Vagina (tissue), 2 donors: ENCODE results near the gene UBE2R2. TPM values are rescaled to one million over a fixed set of nuclear protein-coding genes. Genes with fewer than 3 reads are reported as not detected.
"Not testable (repeated sequence)": the region's sequence is repeated elsewhere in the genome, so short reads cannot be mapped to it uniquely, and the experiment has no call there.

ENCODE experiments used
- DNase-seq, 2 donors: peaks; one replicate each; pipeline ENCODE4 v3.0.0-alpha.2; 2017; ENCODE audit errors: extremely low spot score in 2 of 2
- H3K27ac ChIP-seq: fragments of 200-600 bp; sonication (generic); one replicate; pipeline ENCODE4 v1.5.1; 2019
- H3K27me3 ChIP-seq: fragments of 200-600 bp; sonication (generic); one replicate; pipeline ENCODE4 v1.5.1; 2019
- H3K36me3 ChIP-seq, 2 donors: fragments of 200-600 bp; sonication (generic); one replicate each; pipeline ENCODE4 v1.5.1; 2017 to 2019
- H3K4me1 ChIP-seq: fragments of 200-600 bp; sonication (generic); one replicate; pipeline ENCODE4 v1.5.1; 2019
- H3K4me3 ChIP-seq, 2 donors: fragments of 200-600 bp; sonication (generic); 1 replicate in 1 of 2; 2 replicates in 1 of 2; pipeline ENCODE4 v1.5.1; 2016 to 2019
- H3K9me3 ChIP-seq: fragments of 200-600 bp; sonication (generic); one replicate; pipeline ENCODE4 v1.5.1; 2019
- POLR2A ChIP-seq, 2 donors: fragments of 450-650 bp; IDR thresholded peaks; one replicate each; pipeline ENCODE4 v1.6.1; 2017; ENCODE audit warnings: antibody characterized with exemption in 2 of 2, mild to moderate bottlenecking in 2 of 2, moderate library complexity in 2 of 2
- POLR2AphosphoS5 ChIP-seq, 2 donors: sonication (generic); formaldehyde crosslinking; IDR thresholded peaks; one replicate each; pipeline ENCODE4 v1.9.0; 2017; ENCODE audit warnings: antibody characterized with exemption in 2 of 2, mild to moderate bottlenecking in 2 of 2, low read depth in 1 of 2; ENCODE audit not compliant: insufficient read depth in 1 of 2
- intact Hi-C: fragments of 100-400 bp; cut with DNase I; formaldehyde crosslinking; loops from one replicate; pipeline ENCODE4 v1.15.1; 2023
- total RNA-seq: library from RNA; depleted of rRNA; stranded (reverse); fragments of >200 nt; gene quantifications from one replicate; pipeline ENCODE4 v1.2.3, GENCODE V29; 2016
- TF ChIP-seq, protein P1 (sequence below), 3 experiments: fragments of 450-650 bp in 2 of 3; fragments of 200-600 bp in 1 of 3; sonication (generic) in 1 of 3; IDR thresholded peaks; one replicate each; pipeline ENCODE4 v1.5.1; 2017 to 2019; ENCODE audit warnings: antibody characterized with exemption in 3 of 3, mild to moderate bottlenecking in 2 of 3, moderate library complexity in 2 of 3

UBE2R2 gene
- total RNA-seq, 1 donor from 2014 or later, result 20.4 TPM

DNA sequence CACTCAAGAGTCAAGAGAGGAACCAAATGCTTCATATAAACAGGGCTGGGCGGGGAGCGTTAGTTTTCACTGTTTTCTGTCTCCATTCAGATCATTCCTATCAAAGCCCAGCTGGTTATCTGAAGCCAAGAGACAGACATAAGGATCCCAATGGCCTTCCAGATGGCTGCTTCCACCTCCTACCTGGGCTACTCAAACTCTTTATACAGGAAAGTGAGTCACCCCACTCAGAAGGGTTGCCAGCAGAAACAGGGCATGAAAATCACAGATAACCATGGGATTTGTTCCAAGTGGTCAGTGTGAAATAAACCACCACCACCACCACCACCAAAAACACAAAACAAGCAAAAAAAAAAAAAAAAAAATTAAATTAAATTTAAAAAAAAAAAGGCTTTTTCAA lies 16.1 kb upstream of the UBE2R2 start:
- intact Hi-C loops, result no loop called here

DNA sequence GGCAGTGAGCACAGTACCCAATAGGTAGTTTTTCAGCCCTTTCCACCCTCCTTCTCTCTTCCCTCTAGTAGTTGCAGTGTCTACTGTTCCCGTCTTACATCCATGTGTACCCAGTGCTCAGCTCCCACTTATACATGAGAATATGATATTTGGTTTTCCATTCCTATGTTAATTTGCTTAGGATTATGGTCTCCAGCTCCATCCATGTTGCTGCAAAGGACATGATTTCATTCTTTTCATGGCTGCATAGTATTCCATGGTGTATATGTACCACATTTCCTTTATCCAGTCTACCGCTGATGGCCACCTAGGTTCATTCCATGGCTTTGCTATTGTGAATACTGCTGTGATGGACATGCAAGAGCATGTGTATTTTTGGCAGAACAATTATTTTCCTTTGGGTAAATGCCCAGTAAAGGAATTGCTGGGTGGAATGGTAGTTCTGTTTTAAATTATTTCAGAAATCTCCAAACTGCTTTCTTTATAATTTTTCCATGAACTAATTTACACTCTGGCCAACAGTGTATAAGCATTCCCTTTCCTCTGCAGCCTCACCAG lies 14.9 kb upstream of the UBE2R2 start:
- H3K9me3 ChIP-seq, H3K27ac ChIP-seq, intact Hi-C loops, H3K4me1 ChIP-seq, DNase-seq, H3K36me3 ChIP-seq, H3K4me3 ChIP-seq, H3K27me3 ChIP-seq: not testable (repeated sequence)

More for the DNA sequence above, 16.1 kb upstream of the UBE2R2 start:
- Histone ChIP-seq H3K9me3 (no peaks in the 10 kb centered on the region), H3K4me3 (no peak overlapping the region), H3K36me3 (no peaks in the 10 kb centered on the region), H3K27ac (no peak overlapping the region), H3K27me3 (no peaks in the 10 kb centered on the region), H3K4me1 (no peaks in the 10 kb centered on the region)
- no peak for DNase-seq
- no peak for TF ChIP-seq POLR2AphosphoS5 (IDR thresholded peaks at IDR 0.05; ENCODE audit: insufficient read depth in 1 of 2, low read depth in 1 of 2)
- no peak for TF ChIP-seq POLR2A (IDR thresholded peaks at IDR 0.05)
- TF ChIP-seq, protein P1, sequence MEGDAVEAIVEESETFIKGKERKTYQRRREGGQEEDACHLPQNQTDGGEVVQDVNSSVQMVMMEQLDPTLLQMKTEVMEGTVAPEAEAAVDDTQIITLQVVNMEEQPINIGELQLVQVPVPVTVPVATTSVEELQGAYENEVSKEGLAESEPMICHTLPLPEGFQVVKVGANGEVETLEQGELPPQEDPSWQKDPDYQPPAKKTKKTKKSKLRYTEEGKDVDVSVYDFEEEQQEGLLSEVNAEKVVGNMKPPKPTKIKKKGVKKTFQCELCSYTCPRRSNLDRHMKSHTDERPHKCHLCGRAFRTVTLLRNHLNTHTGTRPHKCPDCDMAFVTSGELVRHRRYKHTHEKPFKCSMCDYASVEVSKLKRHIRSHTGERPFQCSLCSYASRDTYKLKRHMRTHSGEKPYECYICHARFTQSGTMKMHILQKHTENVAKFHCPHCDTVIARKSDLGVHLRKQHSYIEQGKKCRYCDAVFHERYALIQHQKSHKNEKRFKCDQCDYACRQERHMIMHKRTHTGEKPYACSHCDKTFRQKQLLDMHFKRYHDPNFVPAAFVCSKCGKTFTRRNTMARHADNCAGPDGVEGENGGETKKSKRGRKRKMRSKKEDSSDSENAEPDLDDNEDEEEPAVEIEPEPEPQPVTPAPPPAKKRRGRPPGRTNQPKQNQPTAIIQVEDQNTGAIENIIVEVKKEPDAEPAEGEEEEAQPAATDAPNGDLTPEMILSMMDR (IDR thresholded peaks at IDR 0.05), result no peak

DNA sequence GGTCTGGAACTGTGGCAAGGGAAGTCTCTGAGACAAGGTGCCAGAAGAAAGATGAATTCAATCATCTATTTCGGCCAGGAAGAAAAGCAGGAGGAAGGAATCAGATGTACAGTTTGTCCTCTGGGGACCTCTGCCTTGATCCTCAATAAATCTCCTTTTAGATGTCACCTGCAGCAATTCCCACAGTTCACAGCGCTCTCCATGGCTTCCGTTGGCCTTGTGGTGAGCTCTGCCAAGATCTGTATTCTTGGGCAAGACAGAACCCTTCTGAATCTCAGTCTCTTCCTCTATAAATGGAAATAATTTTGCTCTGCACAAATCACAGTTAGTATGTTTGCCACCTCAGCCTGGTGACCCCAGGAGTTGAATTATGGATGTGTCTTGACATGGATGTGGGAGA lies 12.8 kb upstream of the UBE2R2 start:
- intact Hi-C loops, DNase-seq: not testable (repeated sequence)

DNA sequence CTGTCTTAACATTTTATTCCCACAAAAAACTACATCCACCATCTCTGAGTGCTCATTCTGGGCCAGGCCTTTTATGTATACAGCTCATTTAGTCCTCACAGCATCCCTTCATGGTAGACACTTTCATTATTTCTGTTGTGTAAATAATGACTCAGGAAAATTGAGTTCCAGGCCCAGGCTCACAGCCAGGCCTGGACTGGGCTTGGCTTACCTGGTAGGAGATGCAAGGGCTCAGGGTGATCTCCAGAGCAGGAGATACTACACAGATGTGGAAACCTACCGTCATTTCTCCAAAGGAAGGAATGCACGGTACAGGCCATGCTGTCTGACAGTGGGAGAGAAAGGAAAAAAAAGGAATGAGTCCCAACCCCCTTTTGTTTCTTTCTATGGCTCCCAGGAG lies 9.8 kb upstream of the UBE2R2 start:
- H3K4me3 ChIP-seq, H3K9me3 ChIP-seq, H3K4me1 ChIP-seq, intact Hi-C loops, H3K27me3 ChIP-seq, H3K27ac ChIP-seq, DNase-seq, H3K36me3 ChIP-seq: not testable (repeated sequence)

More for the DNA sequence above, 12.8 kb upstream of the UBE2R2 start:
- not testable (repeated sequence) for H3K36me3 ChIP-seq, H3K4me3 ChIP-seq, H3K9me3 ChIP-seq, H3K4me1 ChIP-seq, H3K27me3 ChIP-seq, H3K27ac ChIP-seq

DNA sequence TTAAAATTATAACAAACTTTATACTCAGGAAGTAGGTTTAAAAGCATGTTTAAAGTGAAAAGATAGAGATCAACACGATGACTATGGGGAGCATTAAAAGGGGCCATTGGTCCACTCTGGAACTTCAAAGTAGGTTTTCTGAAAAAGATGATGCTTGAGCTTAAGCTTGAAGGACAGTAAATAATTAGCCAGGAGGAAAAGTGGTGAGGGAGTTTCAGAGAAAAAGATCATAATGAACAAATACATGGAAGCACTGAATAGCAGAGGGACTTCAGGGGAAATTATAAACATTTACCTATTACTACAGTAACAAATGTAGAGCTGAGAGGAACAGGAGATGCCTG lies 8.0 kb upstream of the UBE2R2 start:
- intact Hi-C loops, H3K27me3 ChIP-seq, H3K4me1 ChIP-seq: not testable (repeated sequence)

DNA sequence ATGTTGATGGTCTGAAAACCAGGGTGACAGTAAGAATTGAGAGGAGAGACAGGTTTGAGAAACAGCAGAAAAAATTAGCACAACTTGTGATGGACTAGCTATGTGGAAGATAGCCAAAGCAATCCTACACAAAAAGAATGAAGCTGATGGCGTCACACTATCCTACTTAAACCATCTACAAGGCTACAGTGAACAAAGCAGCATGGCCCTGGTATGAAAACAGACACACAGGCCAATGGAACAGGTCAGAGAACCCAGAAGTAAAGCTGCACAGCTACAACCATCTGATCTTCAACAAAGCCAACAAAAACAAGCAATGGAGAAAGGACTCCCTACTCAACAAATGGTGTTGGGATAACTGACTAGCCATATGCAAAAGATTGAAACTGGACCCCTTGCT lies 7.5 kb upstream of the UBE2R2 start:
- H3K27ac ChIP-seq, result no peak overlapping the region

More for the DNA sequence above, 8.0 kb upstream of the UBE2R2 start:
- H3K27ac ChIP-seq, H3K9me3 ChIP-seq, H3K36me3 ChIP-seq, H3K4me3 ChIP-seq, DNase-seq: not testable (repeated sequence)

DNA sequence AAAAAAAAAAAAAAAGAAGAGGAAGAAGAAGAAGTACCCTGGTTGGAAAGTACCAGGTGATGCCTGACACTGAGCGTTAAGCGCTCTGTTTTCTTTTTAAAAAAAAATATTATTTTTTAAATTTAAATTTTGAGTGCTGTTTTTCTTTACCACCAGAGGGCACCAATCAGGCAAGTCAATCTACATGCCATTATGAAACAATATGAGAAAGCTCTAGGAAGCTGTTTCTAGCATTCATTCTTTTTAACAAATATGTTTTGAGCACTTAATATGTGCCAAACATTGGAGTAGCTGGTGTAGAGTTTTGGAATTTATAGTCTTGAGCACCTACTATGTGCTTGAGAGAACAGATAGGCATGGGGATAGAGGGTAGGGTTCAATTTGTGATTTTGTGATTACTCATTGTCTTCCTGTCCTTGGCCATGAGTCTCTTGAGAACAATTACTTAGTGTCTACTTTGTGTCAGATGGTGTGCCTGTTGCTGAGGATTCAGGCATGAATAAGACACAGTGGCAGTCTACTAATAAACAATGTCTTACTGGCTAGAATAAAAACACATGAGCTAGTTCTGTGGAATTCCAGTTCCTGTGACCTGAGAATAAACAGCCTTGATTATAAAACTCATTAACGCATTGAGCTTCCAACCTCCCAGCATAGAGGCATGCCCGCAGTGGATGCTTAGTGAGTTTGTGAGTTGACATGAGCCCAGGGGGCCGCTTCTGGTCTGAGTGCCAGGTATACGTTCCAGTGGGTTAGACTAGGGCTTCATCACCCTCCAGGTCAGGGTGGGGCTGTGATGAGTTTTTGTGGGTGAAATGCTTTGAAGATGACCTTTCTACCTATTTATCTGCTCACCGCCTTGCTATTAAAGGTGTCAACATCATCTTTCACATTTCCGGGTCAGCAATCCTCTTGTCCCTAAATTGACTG lies 3.0 kb upstream of the UBE2R2 start:
- Histone ChIP-seq H3K27ac (peak overlapping the region; percentile 71), H3K36me3 (no peaks in the 10 kb centered on the region), H3K4me1 (peaks cover 29% of the 10 kb centered on the region), H3K4me3 (no peak overlapping the region), H3K9me3 (no peaks in the 10 kb centered on the region), H3K27me3 (no peaks in the 10 kb centered on the region)
- intact Hi-C loops, result no loop called here
- peak in 1 of 2 donors; percentile 64 for DNase-seq
- TF ChIP-seq POLR2A (IDR thresholded peaks at IDR 0.05) (no peak), POLR2AphosphoS5 (IDR thresholded peaks at IDR 0.05; ENCODE audit: insufficient read depth in 1 of 2, low read depth in 1 of 2) (peak in 1 of 2 donors; percentile 42)
- TF ChIP-seq, protein P1 (IDR thresholded peaks at IDR 0.05), result peak; percentile 41 to 76 (median 66)

More for the DNA sequence above, 7.5 kb upstream of the UBE2R2 start:
- Histone ChIP-seq H3K9me3 (no peaks in the 10 kb centered on the region), H3K27me3 (no peaks in the 10 kb centered on the region), H3K4me1 (peaks cover 7% of the 10 kb centered on the region), H3K4me3 (no peak overlapping the region), H3K36me3 (no peaks in the 10 kb centered on the region)
- TF ChIP-seq, protein P1 (IDR thresholded peaks at IDR 0.05), result no peak
- TF ChIP-seq POLR2A (IDR thresholded peaks at IDR 0.05) (no peak), POLR2AphosphoS5 (IDR thresholded peaks at IDR 0.05; ENCODE audit: insufficient read depth in 1 of 2, low read depth in 1 of 2) (no peak)
- DNase-seq, result no peak
- intact Hi-C loops, result no loop called here
